B cell (primary cell): Measurements from ENCODE around the gene ADARB2. TPM values are rescaled to one million over a fixed set of nuclear protein-coding genes. Genes with fewer than 3 reads are reported as not detected.
A peak's percentile ranks its signal among the peaks of the same experiment; 100 is the strongest.

Source experiments
- ATAC-seq: fragments of 200-7000 bp; cut with Tn5 transposase; one replicate; pipeline ENCODE4 v1.10.0; 2021; ENCODE audit warnings: low read depth, mild to moderate bottlenecking, moderate number of reproducible peaks, moderate library complexity
- CTCF ChIA-PET: fragments of 350-600 bp; sonication (Branson Sonifier 250); formaldehyde crosslinking; loops from one replicate; lab custom pipeline; 2021; ENCODE audit warnings: antibody characterized with exemption, inconsistent platforms; lab: Charles Lee
- POLR2A ChIA-PET: fragments of 350-600 bp; sonication (Branson Sonifier 250); formaldehyde crosslinking; loops from one replicate; lab custom pipeline; 2021; ENCODE audit warnings: antibody characterized with exemption; lab: Charles Lee
- DNase-seq: peaks from one replicate; pipeline ENCODE4 v3.0.0; 2013
- H2AFZ ChIP-seq: 2 replicates; pipeline ENCODE4 v1.6.1; 2012; ENCODE audit warnings: mild to moderate bottlenecking, low read depth, low read length; ENCODE audit not compliant: insufficient read depth, poor library complexity, severe bottlenecking
- H3K27ac ChIP-seq, 2 donors: 1 replicate in 1 of 2; 2 replicates in 1 of 2; pipeline ENCODE4 v1.5.1; 2012 to 2013; ENCODE audit warnings: low read length in 2 of 2, mild to moderate bottlenecking in 2 of 2, moderate library complexity in 1 of 2
- H3K27me3 ChIP-seq, 4 experiments: fragments of 200-600 bp in 1 of 4; sonication (generic) in 1 of 4; replicated peaks in 1 of 4; 1 replicate in 2 of 4; 2 replicates in 2 of 4; pipeline versions ENCODE4 v1.6.1 to v1.7.0; 2013 to 2016; ENCODE audit warnings: low read length in 3 of 4, mild to moderate bottlenecking in 2 of 4, mixed read lengths in 1 of 4, moderate library complexity in 1 of 4; ENCODE audit not compliant: insufficient read depth in 4 of 4, control insufficient read depth in 3 of 4; ENCODE audit errors: control extremely low read depth in 1 of 4
- H3K36me3 ChIP-seq, 2 experiments: replicated peaks in 1 of 2; 1 replicate in 1 of 2; 2 replicates in 1 of 2; pipeline versions ENCODE4 v1.6.1 to v1.7.1; 2013; ENCODE audit warnings: low read length in 1 of 2; ENCODE audit not compliant: insufficient read depth in 2 of 2, control insufficient read depth in 1 of 2; ENCODE audit errors: control extremely low read depth in 1 of 2, extremely low read depth in 1 of 2
- H3K4me1 ChIP-seq, 2 donors: fragments of 200-600 bp in 1 of 2; sonication (generic) in 1 of 2; 1 replicate in 1 of 2; 2 replicates in 1 of 2; pipeline versions ENCODE4 v1.5.1 to v1.6.1; 2013 to 2017; ENCODE audit warnings: low read length in 2 of 2; ENCODE audit not compliant: control insufficient read depth in 2 of 2, insufficient read depth in 2 of 2
- H3K4me2 ChIP-seq: replicated peaks from 2 replicates; pipeline ENCODE3; 2012; ENCODE audit warnings: mild to moderate bottlenecking, low read depth, low read length; ENCODE audit not compliant: poor library complexity, severe bottlenecking
- H3K4me3 ChIP-seq, 5 experiments: fragments of 200-600 bp in 1 of 5; sonication (generic) in 1 of 5; 1 replicate in 3 of 5; 2 replicates in 2 of 5; pipeline versions ENCODE4 v1.5.1 to v1.7.0; 2011 to 2016; ENCODE audit warnings: low read length in 4 of 5, mild to moderate bottlenecking in 4 of 5, low read depth in 2 of 5, control low read depth in 1 of 5, moderate library complexity in 1 of 5; ENCODE audit not compliant: insufficient read depth in 1 of 5; ENCODE audit errors: control extremely low read depth in 1 of 5, extremely low read depth in 1 of 5
- H3K79me2 ChIP-seq: fragments of 200-600 bp; sonication (generic); one replicate; pipeline ENCODE4 v1.6.0; 2016; ENCODE audit warnings: low read length; ENCODE audit not compliant: control insufficient read depth, insufficient read depth
- H3K9ac ChIP-seq: fragments of 200-600 bp; sonication (generic); 2 replicates; pipeline ENCODE4 v1.6.1; 2017; ENCODE audit warnings: mild to moderate bottlenecking, low read length, moderate library complexity
- H3K9me3 ChIP-seq, 3 donors: one replicate each; pipeline versions ENCODE4 v1.6.1 to v1.7.1; 2013; ENCODE audit warnings: low read length in 2 of 3; ENCODE audit not compliant: control insufficient read depth in 2 of 3, insufficient read depth in 1 of 3; ENCODE audit errors: control extremely low read depth in 1 of 3
- H4K20me1 ChIP-seq: 2 replicates; pipeline ENCODE4 v1.6.0; 2012; ENCODE audit warnings: mild to moderate bottlenecking, low read length; ENCODE audit not compliant: insufficient read depth, control insufficient read depth, poor library complexity, severe bottlenecking
- H3K27ac Mint-ChIP-seq: one replicate; pipeline ENCODE4 v1.8.0; 2021; ENCODE audit warnings: mixed read lengths
- H3K27me3 Mint-ChIP-seq: one replicate; pipeline ENCODE4 v1.8.0; 2021; ENCODE audit warnings: mixed read lengths
- H3K4me1 Mint-ChIP-seq: one replicate; pipeline ENCODE4 v1.8.0; 2021; ENCODE audit warnings: mixed read lengths
- H3K4me3 Mint-ChIP-seq: one replicate; pipeline ENCODE4 v1.8.0; 2021; ENCODE audit warnings: mixed read lengths
- H3K9me3 Mint-ChIP-seq: one replicate; pipeline ENCODE4 v1.8.0; 2022; ENCODE audit warnings: mixed read lengths; ENCODE audit not compliant: insufficient read depth
- EZH2 ChIP-seq: IDR thresholded peaks from 2 replicates; pipeline ENCODE4 v1.6.1; 2012; ENCODE audit warnings: borderline replicate concordance, low read depth, mild to moderate bottlenecking, moderate library complexity, low read length; ENCODE audit not compliant: insufficient read depth, poor library complexity, severe bottlenecking
- WGBS: methylation state at CpG from one replicate; pipeline ENCODE4 v1.1.5; 2013; ENCODE audit warnings: missing lambda C conversion rate; ENCODE audit not compliant: insufficient coverage; 5-methylcytosine and 5-hydroxymethylcytosine counted together
- intact Hi-C: fragments of 100-400 bp; cut with micrococcal nuclease; formaldehyde crosslinking; loops from one replicate; pipeline ENCODE4 v1.10.0; 2022
- polyA plus RNA-seq: library from polyadenylated mRNA; depleted of rRNA; stranded (reverse); fragments of >200 nt; gene quantifications from 2 replicates; pipeline ENCODE4 v1.2.3, GENCODE V29; 2012
- total RNA-seq, 2 donors: library from RNA; stranded (reverse); fragments of 120-200 nt in 1 of 2; gene quantifications; 1 replicate in 1 of 2; 2 replicates in 1 of 2; pipeline versions ENCODE4 v1.2.3 to v1.2.4, GENCODE V29; 2013 to 2022
- TF ChIP-seq, protein P1 (sequence below): fragments of 200-600 bp; IDR thresholded peaks from one replicate; pipeline ENCODE4 v1.8.0; 2022; ENCODE audit warnings: antibody characterized with exemption, mild to moderate bottlenecking

The ADARB2 gene
- total and polyA plus RNA-seq, 2 donors (not counting 1 experiment from before 2014, with no cell fraction given), result 0.13 to 0.96 TPM

- TF ChIP-seq EZH2, result no peak
- TF ChIP-seq, protein P1, sequence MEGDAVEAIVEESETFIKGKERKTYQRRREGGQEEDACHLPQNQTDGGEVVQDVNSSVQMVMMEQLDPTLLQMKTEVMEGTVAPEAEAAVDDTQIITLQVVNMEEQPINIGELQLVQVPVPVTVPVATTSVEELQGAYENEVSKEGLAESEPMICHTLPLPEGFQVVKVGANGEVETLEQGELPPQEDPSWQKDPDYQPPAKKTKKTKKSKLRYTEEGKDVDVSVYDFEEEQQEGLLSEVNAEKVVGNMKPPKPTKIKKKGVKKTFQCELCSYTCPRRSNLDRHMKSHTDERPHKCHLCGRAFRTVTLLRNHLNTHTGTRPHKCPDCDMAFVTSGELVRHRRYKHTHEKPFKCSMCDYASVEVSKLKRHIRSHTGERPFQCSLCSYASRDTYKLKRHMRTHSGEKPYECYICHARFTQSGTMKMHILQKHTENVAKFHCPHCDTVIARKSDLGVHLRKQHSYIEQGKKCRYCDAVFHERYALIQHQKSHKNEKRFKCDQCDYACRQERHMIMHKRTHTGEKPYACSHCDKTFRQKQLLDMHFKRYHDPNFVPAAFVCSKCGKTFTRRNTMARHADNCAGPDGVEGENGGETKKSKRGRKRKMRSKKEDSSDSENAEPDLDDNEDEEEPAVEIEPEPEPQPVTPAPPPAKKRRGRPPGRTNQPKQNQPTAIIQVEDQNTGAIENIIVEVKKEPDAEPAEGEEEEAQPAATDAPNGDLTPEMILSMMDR, result no peak
- H3K27me3 ChIP-seq, result peaks cover 0 to 8% (median 0%) of the 10 kb centered on the region in 4 experiments
- no peaks in the 10 kb centered on the region for H3K4me1 Mint-ChIP-seq
- intact Hi-C loops, result no loop called here
- ChIA-PET POLR2A (no interaction called here), CTCF (no interaction called here)
- no peaks in the 10 kb centered on the region for H3K9me3 ChIP-seq
- H3K4me1 ChIP-seq, result no peaks in the 10 kb centered on the region
- H3K9me3 Mint-ChIP-seq, result no peaks in the 10 kb centered on the region
- no peaks in the 10 kb centered on the region for H3K36me3 ChIP-seq
- no peaks in the 10 kb centered on the region for H4K20me1 ChIP-seq
- H3K79me2 ChIP-seq, result no peaks in the 10 kb centered on the region
- ATAC-seq, result no peak
- H3K27ac ChIP-seq, result no peak overlapping the region
- peaks cover 15% of the 10 kb centered on the region for H3K27me3 Mint-ChIP-seq
- no peak overlapping the region for H3K9ac ChIP-seq
- peak overlapping the region; percentile 25 for H2AFZ ChIP-seq
- no peak overlapping the region for H3K4me2 ChIP-seq
- no peak overlapping the region for H3K27ac Mint-ChIP-seq
- H3K4me3 Mint-ChIP-seq, result no peak overlapping the region
- no peak for DNase-seq
- H3K4me3 ChIP-seq, result no peak overlapping the region
- 80% methylated on average over 2 of the region's 7 CpGs for WGBS
Observed at GRCh38 chr10:1287487-1287886, 449.8 kb downstream of the ADARB2 start.

DNA sequence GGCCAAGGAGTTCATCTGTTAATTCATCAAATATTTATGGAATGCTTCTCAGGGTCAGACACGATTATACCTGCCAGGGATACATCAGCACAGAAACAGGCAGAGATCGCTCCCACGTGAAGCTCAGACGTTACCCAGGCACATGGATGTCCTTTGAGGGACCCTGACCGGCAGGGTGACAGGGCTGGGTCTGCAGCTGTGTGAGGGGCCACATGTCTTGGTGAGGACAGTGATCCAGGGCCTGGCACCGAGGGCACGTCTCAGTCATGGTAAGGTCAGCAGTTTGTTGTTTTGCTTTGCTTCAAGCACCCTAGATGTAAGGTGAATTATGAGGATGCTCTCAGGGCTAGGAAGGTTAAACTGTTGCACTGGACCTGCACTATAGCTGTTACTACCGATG, 453.2 kb downstream of the ADARB2 start:
- no peak overlapping the region for H3K27ac ChIP-seq
- POLR2A ChIA-PET, result no interaction called here
- Mint-ChIP-seq H3K27me3 (peaks cover 7% of the 10 kb centered on the region), H3K9me3 (no peaks in the 10 kb centered on the region), H3K4me3 (no peak overlapping the region), H3K4me1 (no peaks in the 10 kb centered on the region), H3K27ac (no peak overlapping the region)
- WGBS, result 92% methylated on average over 7 of the region's 8 CpGs
- H4K20me1 ChIP-seq, result no peaks in the 10 kb centered on the region
- H2AFZ ChIP-seq, result no peak overlapping the region
- H3K4me2 ChIP-seq, result no peak overlapping the region
- H3K4me1 ChIP-seq, result no peaks in the 10 kb centered on the region
- ATAC-seq (no peak), DNase-seq (no peak)
- no peak overlapping the region for H3K9ac ChIP-seq
- TF ChIP-seq, protein P1, result no peak
- TF ChIP-seq EZH2, result no peak
- H3K27me3 ChIP-seq, result peaks cover 0 to 5% (median 0%) of the 10 kb centered on the region in 4 experiments
- H3K4me3 ChIP-seq, result no peak overlapping the region
- H3K79me2 ChIP-seq, result no peaks in the 10 kb centered on the region
- intact Hi-C loops, result no loop called here
- CTCF ChIA-PET, result no interaction called here
- no peaks in the 10 kb centered on the region for H3K36me3 ChIP-seq
- H3K9me3 ChIP-seq, result no peaks in the 10 kb centered on the region
